MM.1S (cell line): ENCODE measurements around the gene PRSS27.

ENCODE experiments used
- DNase-seq: peaks from one replicate; pipeline ENCODE4 v3.0.0-alpha.2; 2015
- H2AFZ ChIP-seq: fragments of 300-600 bp; sonication (generic); 2 replicates; pipeline ENCODE4 v1.6.0; 2016; ENCODE audit warnings: antibody characterized with exemption, low read length
- H3F3A ChIP-seq: fragments of 300-600 bp; sonication (generic); 2 replicates; pipeline ENCODE4 v1.6.1; 2016; ENCODE audit warnings: mild to moderate bottlenecking, antibody characterized with exemption, low read length, moderate library complexity, mixed read lengths; ENCODE audit not compliant: insufficient read depth
- H3K27ac ChIP-seq: fragments of 300-600 bp; sonication (generic); 2 replicates; pipeline ENCODE4 v1.5.1; 2016; ENCODE audit warnings: mild to moderate bottlenecking, low read length
- H3K27me3 ChIP-seq: fragments of 300-600 bp; sonication (generic); replicated peaks from 2 replicates; pipeline ENCODE4 v1.6.0; 2016; ENCODE audit warnings: low read length; ENCODE audit not compliant: insufficient read depth
- H3K36me3 ChIP-seq: fragments of 300-600 bp; sonication (generic); replicated peaks from 2 replicates; pipeline ENCODE4 v1.6.1; 2016; ENCODE audit warnings: mild to moderate bottlenecking, low read length, mixed read lengths; ENCODE audit not compliant: insufficient read depth
- H3K4me1 ChIP-seq: fragments of 300-600 bp; sonication (generic); 2 replicates; pipeline ENCODE4 v1.6.1; 2016; ENCODE audit warnings: low read length, mixed read lengths
- H3K4me2 ChIP-seq: fragments of 300-600 bp; sonication (generic); 2 replicates; pipeline ENCODE4 v1.6.0; 2016; ENCODE audit warnings: low read depth, low read length
- H3K4me3 ChIP-seq: fragments of 300-600 bp; sonication (generic); 2 replicates; pipeline ENCODE4 v1.5.1; 2016; ENCODE audit warnings: low read length, mixed read lengths
- H3K79me2 ChIP-seq: fragments of 300-600 bp; sonication (generic); 2 replicates; pipeline ENCODE4 v1.6.1; 2016; ENCODE audit warnings: mixed run types, low read length, mixed read lengths
- H3K9ac ChIP-seq: fragments of 300-600 bp; sonication (generic); 2 replicates; pipeline ENCODE4 v1.6.1; 2016; ENCODE audit warnings: low read length, mixed read lengths
- H3K9me2 ChIP-seq: fragments of 300-600 bp; sonication (generic); replicated peaks from 2 replicates; pipeline ENCODE4 v1.6.1; 2016; ENCODE audit warnings: mild to moderate bottlenecking, low read length, mixed read lengths; ENCODE audit not compliant: insufficient read depth
- H3K9me3 ChIP-seq: fragments of 300-600 bp; sonication (generic); replicated peaks from 2 replicates; pipeline ENCODE4 v1.6.1; 2016; ENCODE audit warnings: mild to moderate bottlenecking, low read length, mixed read lengths; ENCODE audit not compliant: insufficient read depth
- H4K20me1 ChIP-seq: fragments of 300-600 bp; sonication (generic); 2 replicates; pipeline ENCODE4 v1.6.1; 2016; ENCODE audit warnings: mild to moderate bottlenecking, low read length, moderate library complexity, mixed read lengths; ENCODE audit not compliant: insufficient read depth
- CTCF ChIP-seq: fragments of 300-600 bp; sonication (generic); IDR thresholded peaks from 2 replicates; pipeline ENCODE4 v1.5.1; 2016; ENCODE audit warnings: antibody characterized with exemption, low read length, mixed read lengths
- EZH2 ChIP-seq: fragments of 300-600 bp; sonication (generic); optimal IDR thresholded peaks from 2 replicates; pipeline ENCODE3; 2017; ENCODE audit warnings: low read depth, mild to moderate bottlenecking, antibody characterized with exemption, low read length, mixed read lengths
- EZH2phosphoT487 ChIP-seq: fragments of 300-600 bp; sonication (generic); IDR thresholded peaks from 2 replicates; pipeline ENCODE4 v1.6.1; 2018; ENCODE audit warnings: antibody characterized with exemption, low read length

Gene PRSS27

GRCh38 chr16:2713985-2714774 lies 5.8 kb downstream of the PRSS27 start:
- no peaks in the 10 kb centered on the region for H3K4me1 ChIP-seq
- no peaks in the 10 kb centered on the region for H3F3A ChIP-seq
- no peaks in the 10 kb centered on the region for H4K20me1 ChIP-seq
- H3K9me3 ChIP-seq: no peaks in the 10 kb centered on the region
- no peak overlapping the region for H3K4me3 ChIP-seq
- no peak overlapping the region for H2AFZ ChIP-seq
- TF ChIP-seq EZH2: no peak
- TF ChIP-seq CTCF: no peak
- no peak for TF ChIP-seq EZH2phosphoT487
- no peak overlapping the region for H3K4me2 ChIP-seq
- H3K36me3 ChIP-seq: no peaks in the 10 kb centered on the region
- H3K27me3 ChIP-seq: peaks cover 32% of the 10 kb centered on the region
- no peak overlapping the region for H3K9ac ChIP-seq
- H3K79me2 ChIP-seq: no peaks in the 10 kb centered on the region
- no peaks in the 10 kb centered on the region for H3K9me2 ChIP-seq
- no peak for DNase-seq
- no peak overlapping the region for H3K27ac ChIP-seq

GRCh38 chr16:2713523-2713922 lies 6.5 kb downstream of the PRSS27 start:
- DNase-seq: no peak
- no peaks in the 10 kb centered on the region for H3K4me1 ChIP-seq
- TF ChIP-seq CTCF: no peak
- TF ChIP-seq EZH2: no peak
- no peak for TF ChIP-seq EZH2phosphoT487

GRCh38 chr16:2712546-2712945 lies 7.5 kb downstream of the PRSS27 start:
- no peaks in the 10 kb centered on the region for H4K20me1 ChIP-seq
- H3K36me3 ChIP-seq: no peaks in the 10 kb centered on the region; the same call in 1 of the 2 replicates
- H3K9me3 ChIP-seq: no peaks in the 10 kb centered on the region
- H3K79me2 ChIP-seq: no peaks in the 10 kb centered on the region
- no peak overlapping the region for H3K27ac ChIP-seq
- H3K9ac ChIP-seq: no peak overlapping the region
- peaks cover 32% of the 10 kb centered on the region for H3K27me3 ChIP-seq
- no peak for TF ChIP-seq EZH2
- TF ChIP-seq EZH2phosphoT487: no peak
- TF ChIP-seq CTCF: no peak
- H3K4me1 ChIP-seq: no peaks in the 10 kb centered on the region
- H3K4me3 ChIP-seq: no peak overlapping the region
- no peaks in the 10 kb centered on the region for H3F3A ChIP-seq
- H2AFZ ChIP-seq: no peak overlapping the region
- H3K9me2 ChIP-seq: no peaks in the 10 kb centered on the region
- H3K4me2 ChIP-seq: no peak overlapping the region
- no peak for DNase-seq

More at GRCh38 chr16:2713523-2713922, 6.5 kb downstream of the PRSS27 start:
- H3K27ac ChIP-seq: no peak overlapping the region
- no peak overlapping the region for H3K4me2 ChIP-seq
- H3K4me3 ChIP-seq: no peak overlapping the region
- H3K9me2 ChIP-seq: no peaks in the 10 kb centered on the region
- no peaks in the 10 kb centered on the region for H3K79me2 ChIP-seq
- no peaks in the 10 kb centered on the region for H3F3A ChIP-seq
- no peaks in the 10 kb centered on the region for H4K20me1 ChIP-seq
- H3K9ac ChIP-seq: no peak overlapping the region
- H3K9me3 ChIP-seq: no peaks in the 10 kb centered on the region
- H2AFZ ChIP-seq: no peak overlapping the region
- H3K27me3 ChIP-seq: peaks cover 32% of the 10 kb centered on the region
- H3K36me3 ChIP-seq: no peaks in the 10 kb centered on the region
